Muscle layer of colon (tissue), 2 donors: ENCODE data around the gene RNF11.
"Not testable (repeated sequence)": the region's sequence is repeated elsewhere in the genome, so short reads cannot be mapped to it uniquely, and the experiment has no call there.

Experiments used
- H3K27ac ChIP-seq: one replicate; pipeline ENCODE4 v1.7.0; 2013; ENCODE audit warnings: low read depth, mild to moderate bottlenecking, low read length, moderate library complexity
- H3K27me3 ChIP-seq, 2 donors: one replicate each; pipeline ENCODE4 v1.7.0; 2013; ENCODE audit warnings: low read length in 2 of 2, mild to moderate bottlenecking in 2 of 2; ENCODE audit not compliant: insufficient read depth in 2 of 2, control insufficient read depth in 1 of 2
- H3K36me3 ChIP-seq: one replicate; pipeline ENCODE4 v1.7.0; 2013; ENCODE audit warnings: mild to moderate bottlenecking, low read length; ENCODE audit not compliant: insufficient read depth
- H3K4me1 ChIP-seq: one replicate; pipeline ENCODE4 v1.7.0; 2013; ENCODE audit warnings: mild to moderate bottlenecking, low read length; ENCODE audit not compliant: insufficient read depth
- H3K4me3 ChIP-seq, 2 donors: one replicate each; pipeline ENCODE4 v1.7.0; 2013; ENCODE audit warnings: low read length in 2 of 2, low read depth in 1 of 2, mild to moderate bottlenecking in 1 of 2, moderate library complexity in 1 of 2
- H3K9ac ChIP-seq: one replicate; pipeline ENCODE4 v1.7.0; 2013; ENCODE audit warnings: low read length
- H3K9me3 ChIP-seq: one replicate; pipeline ENCODE4 v1.7.0; 2013; ENCODE audit warnings: mild to moderate bottlenecking, low read length
- donor health status: abdominal sarcoma.
- donor health status: Adenocarcinoma of cecum.

Gene RNF11

DNA sequence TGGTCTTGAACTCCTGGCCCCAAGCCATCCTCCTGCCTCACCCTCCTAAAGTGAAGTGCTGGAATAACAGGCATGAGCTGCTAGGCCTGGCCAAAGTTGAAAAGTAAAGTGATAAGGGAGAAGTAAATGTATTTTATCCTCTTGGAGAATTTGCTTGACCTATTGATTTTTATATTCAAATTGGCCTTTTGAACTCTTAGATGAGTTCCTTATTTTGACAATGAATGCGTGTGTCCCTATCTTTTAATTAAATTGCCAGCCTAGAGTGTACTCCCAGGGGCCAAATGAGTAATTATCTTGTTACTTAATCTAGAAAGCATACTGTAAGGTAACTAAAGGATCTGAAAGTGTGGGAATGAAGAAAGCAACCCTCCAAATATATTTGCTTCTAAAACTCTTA lies 11.4 kb downstream of the RNF11 start:
- Histone ChIP-seq H3K4me3 (no peak overlapping the region), H3K27ac (no peak overlapping the region), H3K4me1 (peaks cover 5% of the 10 kb centered on the region), H3K27me3 (no peaks in the 10 kb centered on the region), H3K36me3 (no peaks in the 10 kb centered on the region), H3K9ac (no peak overlapping the region), H3K9me3 (no peaks in the 10 kb centered on the region)

DNA sequence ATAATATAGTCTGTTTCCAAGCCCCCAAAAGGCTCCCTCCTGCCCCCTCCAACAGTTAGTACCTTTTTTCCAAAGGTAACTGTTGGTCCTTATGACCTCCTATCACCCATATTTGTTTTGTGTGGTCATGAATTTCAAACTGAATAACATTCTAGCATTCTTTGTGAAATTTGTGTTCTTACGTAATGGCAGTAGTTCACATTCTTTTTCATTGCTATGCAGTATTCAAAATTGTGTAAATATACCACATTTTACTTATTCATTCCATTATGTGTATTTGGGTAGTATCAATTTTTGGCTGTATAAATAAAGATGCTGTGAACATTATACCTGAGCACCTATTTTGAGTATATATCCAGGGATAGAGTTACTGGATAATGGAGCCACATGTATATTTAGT lies 13.4 kb downstream of the RNF11 start:
- H3K4me3 ChIP-seq, result no peak overlapping the region
- H3K9ac ChIP-seq, result no peak overlapping the region
- H3K27ac ChIP-seq, result no peak overlapping the region
- no peaks in the 10 kb centered on the region for H3K9me3 ChIP-seq
- H3K4me1 ChIP-seq, result peaks cover 5% of the 10 kb centered on the region
- H3K27me3 ChIP-seq, result no peaks in the 10 kb centered on the region
- no peaks in the 10 kb centered on the region for H3K36me3 ChIP-seq

DNA sequence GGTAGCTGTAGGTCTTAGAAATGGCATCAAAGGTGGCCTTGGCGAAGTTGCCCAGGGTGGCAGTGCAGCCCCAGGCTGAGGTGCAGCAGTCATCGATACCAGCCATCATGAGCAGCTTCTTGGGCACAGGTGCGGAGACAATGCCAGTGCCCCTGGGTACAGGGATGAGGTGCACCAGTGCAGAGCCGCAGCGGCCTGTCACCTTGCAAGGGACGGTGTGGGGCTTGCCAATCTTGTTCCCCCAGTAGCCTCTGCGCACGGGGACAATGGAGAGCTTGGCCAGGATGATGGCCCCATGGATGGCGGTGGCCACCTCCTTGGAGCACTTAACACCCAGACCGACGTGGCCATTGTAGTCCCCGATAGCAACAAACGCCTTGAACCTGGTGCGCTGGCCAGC lies 14.7 kb downstream of the RNF11 start:
- H3K9me3 ChIP-seq, H3K4me1 ChIP-seq, H3K27me3 ChIP-seq, H3K27ac ChIP-seq, H3K36me3 ChIP-seq, H3K9ac ChIP-seq, H3K4me3 ChIP-seq: not testable (repeated sequence)

DNA sequence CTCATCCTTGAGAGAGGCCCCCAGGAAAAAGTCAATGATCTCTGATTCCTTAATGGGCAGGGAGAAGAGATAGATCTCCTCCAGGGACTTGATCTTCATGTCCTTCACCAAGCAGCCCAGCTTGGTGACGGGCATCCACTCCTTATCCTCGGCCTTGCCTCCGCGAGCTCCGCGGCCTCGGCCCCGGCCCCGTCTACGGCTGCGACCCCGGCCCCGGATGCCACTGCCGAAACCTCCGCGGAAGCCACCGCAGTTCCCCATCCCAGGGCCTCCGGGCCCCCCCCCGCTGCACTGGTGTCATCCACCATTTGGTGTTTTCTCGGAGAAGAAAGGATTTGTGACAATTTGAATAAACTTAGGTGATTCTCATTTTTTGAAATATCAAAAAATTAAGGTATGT lies 15.1 kb downstream of the RNF11 start:
- not testable (repeated sequence) for H3K9ac ChIP-seq, H3K9me3 ChIP-seq, H3K27ac ChIP-seq, H3K36me3 ChIP-seq, H3K4me3 ChIP-seq, H3K4me1 ChIP-seq, H3K27me3 ChIP-seq

DNA sequence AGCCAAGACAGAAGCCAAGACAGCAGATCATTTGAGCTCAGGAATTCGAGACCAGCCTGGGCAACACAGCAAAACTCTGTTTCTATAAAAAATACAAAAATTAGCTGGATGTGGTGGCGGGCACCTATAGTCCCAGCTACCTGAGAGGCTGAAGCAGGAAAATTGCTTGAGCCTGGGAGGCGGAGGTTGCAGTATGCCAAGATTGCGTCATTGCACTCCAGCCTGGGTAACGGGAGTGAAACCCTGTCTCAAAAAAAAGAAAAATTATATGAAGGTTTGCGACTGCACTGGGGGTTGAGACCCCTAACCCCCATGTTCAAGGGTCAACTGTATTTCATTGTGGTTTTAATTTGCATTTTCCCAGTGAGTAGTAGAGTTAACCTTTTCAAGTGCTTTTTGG lies 16.3 kb downstream of the RNF11 start:
- Histone ChIP-seq H3K27me3 (no peaks in the 10 kb centered on the region), H3K4me3 (no peak overlapping the region), H3K4me1 (no peaks in the 10 kb centered on the region), H3K9ac (no peak overlapping the region), H3K36me3 (no peaks in the 10 kb centered on the region), H3K27ac (no peak overlapping the region), H3K9me3 (no peaks in the 10 kb centered on the region)

DNA sequence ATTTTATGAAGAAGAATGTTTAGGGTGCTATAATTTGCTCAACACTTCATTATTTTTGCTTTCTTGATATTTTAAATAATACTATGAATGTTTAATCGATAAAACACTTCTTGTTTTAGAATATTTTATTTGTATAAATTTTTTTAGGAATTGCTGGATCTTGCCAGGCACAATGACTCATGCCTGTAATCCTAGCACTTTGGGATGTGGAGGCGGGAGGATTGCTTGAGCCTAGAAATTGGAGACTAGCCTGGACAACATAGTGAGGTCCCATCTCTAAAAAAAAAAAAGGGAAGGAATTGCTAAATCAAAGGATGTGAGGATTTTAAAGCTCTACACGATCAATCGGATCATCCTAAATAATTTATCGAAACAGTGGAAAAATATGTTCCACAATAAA lies 17.6 kb downstream of the RNF11 start:
- Histone ChIP-seq H3K36me3 (no peaks in the 10 kb centered on the region), H3K4me3 (no peak overlapping the region), H3K27ac (no peak overlapping the region), H3K9ac (no peak overlapping the region), H3K9me3 (no peaks in the 10 kb centered on the region), H3K27me3 (no peaks in the 10 kb centered on the region), H3K4me1 (peaks cover 8% of the 10 kb centered on the region)

DNA sequence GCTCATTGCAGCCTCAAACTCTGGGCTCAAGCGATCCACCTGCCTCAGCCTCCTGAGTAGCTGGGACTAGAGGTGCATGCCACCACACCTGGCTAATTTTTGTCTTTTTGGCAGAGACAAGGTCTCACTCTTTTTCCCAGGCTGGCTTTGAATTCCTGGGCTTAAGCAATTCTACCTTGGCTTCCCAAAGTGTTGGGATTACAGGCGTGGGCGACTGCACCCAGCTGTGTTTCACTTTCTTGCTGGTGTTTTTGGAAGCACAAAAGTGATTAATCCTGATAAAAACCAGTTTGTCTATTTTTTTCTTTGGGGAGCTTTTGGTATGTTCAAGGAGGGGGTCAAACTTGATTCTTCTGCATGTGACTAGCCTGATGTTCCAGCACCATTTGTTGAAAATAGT lies 19.3 kb downstream of the RNF11 start:
- Histone ChIP-seq H3K9ac (no peak overlapping the region), H3K9me3 (no peaks in the 10 kb centered on the region), H3K4me1 (peaks cover 18% of the 10 kb centered on the region), H3K27me3 (no peaks in the 10 kb centered on the region), H3K27ac (no peak overlapping the region), H3K4me3 (no peak overlapping the region), H3K36me3 (no peaks in the 10 kb centered on the region)

DNA sequence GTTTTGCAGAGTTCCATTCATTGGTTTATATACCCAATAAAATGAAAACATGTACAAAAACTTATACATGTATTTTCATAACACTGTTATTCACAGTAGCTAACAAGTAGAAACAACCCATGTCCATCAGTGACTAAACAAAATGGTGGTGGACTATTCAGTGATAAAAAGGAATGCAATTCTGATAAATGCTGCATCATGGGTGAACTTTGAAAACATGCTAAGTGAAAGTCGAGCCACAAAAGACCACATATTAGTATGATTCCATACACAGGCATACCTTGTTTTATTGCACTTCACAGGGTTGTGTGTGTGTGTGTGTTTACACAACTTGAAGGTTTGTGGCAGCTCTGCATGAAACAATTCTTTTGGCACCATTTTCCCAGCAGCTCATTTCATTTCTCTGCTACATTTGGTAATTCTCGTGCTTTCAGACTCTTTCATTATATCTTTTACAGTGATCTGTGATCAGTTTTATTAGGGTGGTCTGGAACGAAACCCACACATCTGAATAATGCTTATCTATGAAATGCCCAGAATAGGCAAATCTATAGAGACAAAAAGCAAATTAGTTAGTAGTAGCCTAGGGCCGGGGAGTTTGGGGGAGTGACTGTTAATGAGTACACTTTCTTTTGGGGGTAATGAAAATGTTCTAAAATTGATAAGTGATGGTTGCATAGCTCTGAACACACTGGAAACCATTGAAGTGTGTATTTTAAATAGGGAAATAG lies 27.2 kb downstream of the RNF11 start:
- Histone ChIP-seq H3K27me3 (no peaks in the 10 kb centered on the region), H3K9me3 (no peaks in the 10 kb centered on the region), H3K4me1 (peaks cover 46% of the 10 kb centered on the region), H3K4me3 (no peak overlapping the region), H3K36me3 (no peaks in the 10 kb centered on the region), H3K9ac (no peak overlapping the region), H3K27ac (no peak overlapping the region)

DNA sequence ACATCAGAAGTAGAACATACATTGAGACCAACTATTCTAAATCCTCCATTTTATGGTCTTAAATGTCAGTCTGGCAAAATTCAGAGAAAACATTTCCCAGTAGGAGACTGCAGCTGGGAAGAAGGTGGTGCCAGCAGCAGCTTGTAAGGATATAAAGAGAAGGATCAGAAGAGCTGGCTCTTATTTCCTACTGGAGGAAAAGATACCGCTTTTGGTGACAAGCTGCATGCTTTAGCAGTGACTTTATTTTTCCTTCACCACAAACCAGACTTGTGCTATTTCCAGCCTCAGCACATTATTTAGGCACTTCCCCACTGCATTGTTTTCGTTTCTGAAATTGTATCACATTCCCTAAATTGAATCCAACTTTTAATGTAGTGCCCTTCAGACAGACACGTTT lies 28.4 kb downstream of the RNF11 start:
- H3K9ac ChIP-seq, result no peak overlapping the region
- no peak overlapping the region for H3K4me3 ChIP-seq
- H3K27me3 ChIP-seq, result no peaks in the 10 kb centered on the region
- H3K9me3 ChIP-seq, result no peaks in the 10 kb centered on the region
- H3K36me3 ChIP-seq, result no peaks in the 10 kb centered on the region
- peak overlapping the region; percentile 20 for H3K27ac ChIP-seq
- peaks cover 46% of the 10 kb centered on the region for H3K4me1 ChIP-seq

DNA sequence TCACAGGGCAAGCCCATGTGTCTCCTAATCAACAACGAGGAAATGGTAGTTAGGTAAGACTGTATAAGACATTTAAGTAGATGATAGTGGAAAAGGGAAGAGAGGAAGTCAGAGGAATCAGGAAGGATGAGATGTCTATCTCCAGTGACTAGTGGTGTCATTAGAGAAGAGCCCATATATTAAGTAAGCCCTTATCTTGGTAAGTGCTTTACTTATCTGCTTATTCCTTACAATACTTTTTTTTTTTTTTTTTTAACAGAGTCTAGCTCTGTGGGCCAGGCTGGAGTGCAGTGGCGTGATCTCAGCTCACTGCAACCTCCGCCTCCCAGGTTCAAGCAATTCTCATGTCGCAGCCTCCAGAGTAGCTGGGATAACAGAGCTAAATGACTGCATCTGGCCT lies 29.5 kb downstream of the RNF11 start:
- Histone ChIP-seq H3K27ac (no peak overlapping the region), H3K4me1 (peaks cover 43% of the 10 kb centered on the region), H3K9ac (no peak overlapping the region), H3K36me3 (peaks cover under 1% of the 10 kb centered on the region), H3K27me3 (no peaks in the 10 kb centered on the region), H3K9me3 (no peaks in the 10 kb centered on the region), H3K4me3 (no peak overlapping the region)

DNA sequence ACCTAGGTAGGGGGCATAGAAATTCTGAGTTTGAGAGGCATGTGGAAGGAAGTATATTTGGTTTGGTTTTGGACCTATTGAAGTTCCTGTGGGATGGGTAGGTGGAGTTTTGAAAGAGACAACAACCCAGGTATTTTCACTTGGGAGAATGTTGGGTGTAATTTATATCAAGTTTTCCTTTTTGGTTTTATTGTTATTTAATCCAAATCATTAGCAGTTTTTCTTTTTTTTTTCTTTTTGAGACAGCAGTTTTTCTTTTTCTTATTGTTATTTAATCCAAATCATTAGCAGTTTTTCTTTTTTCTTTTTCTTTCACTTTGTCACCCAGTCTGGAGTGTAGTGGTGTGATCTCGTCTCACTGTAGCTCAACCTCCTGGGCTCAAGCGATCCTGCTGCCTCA lies 30.1 kb downstream of the RNF11 start:
- Histone ChIP-seq H3K27ac (no peak overlapping the region), H3K9ac (no peak overlapping the region), H3K27me3 (no peaks in the 10 kb centered on the region), H3K4me1 (peaks cover 40% of the 10 kb centered on the region), H3K9me3 (no peaks in the 10 kb centered on the region), H3K4me3 (no peak overlapping the region), H3K36me3 (peaks cover 6% of the 10 kb centered on the region)

DNA sequence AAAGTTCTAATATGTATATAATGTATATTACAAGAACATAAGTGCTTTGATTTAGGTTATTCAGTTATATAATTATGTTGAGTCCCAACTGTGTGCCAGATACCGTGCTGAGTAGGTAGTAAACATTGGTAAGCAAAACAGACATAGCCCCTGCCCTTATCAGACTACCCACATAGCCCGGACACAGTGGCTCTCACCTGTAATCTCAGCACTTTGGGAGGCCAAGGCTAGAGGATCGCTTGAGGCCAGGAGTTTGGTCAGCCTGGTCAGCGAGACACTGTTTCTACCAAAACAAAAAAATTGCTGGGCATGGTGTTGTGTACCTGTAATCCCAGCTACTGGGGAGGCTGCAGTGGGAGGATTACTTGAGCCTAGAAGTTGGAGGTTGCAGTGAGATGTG lies 30.7 kb downstream of the RNF11 start:
- H3K9me3 ChIP-seq, result no peaks in the 10 kb centered on the region
- H3K27me3 ChIP-seq, result no peaks in the 10 kb centered on the region
- peaks cover 11% of the 10 kb centered on the region for H3K36me3 ChIP-seq
- peaks cover 36% of the 10 kb centered on the region for H3K4me1 ChIP-seq
- H3K9ac ChIP-seq, result no peak overlapping the region
- H3K27ac ChIP-seq, result no peak overlapping the region
- H3K4me3 ChIP-seq, result no peak overlapping the region
